Stimulated activated naive CD4-positive, alpha-beta T cell (primary cell): Measurements from ENCODE around the gene DLD.
"Not testable (repeated sequence)": the region's sequence is repeated elsewhere in the genome, so short reads cannot be mapped to it uniquely, and the experiment has no call there.

Source experiments
- DNase-seq, 6 experiments: peaks; one replicate each; lab custom pipeline; 2025; lab: John Stamatoyannopoulos, UW

The DLD gene

DNA sequence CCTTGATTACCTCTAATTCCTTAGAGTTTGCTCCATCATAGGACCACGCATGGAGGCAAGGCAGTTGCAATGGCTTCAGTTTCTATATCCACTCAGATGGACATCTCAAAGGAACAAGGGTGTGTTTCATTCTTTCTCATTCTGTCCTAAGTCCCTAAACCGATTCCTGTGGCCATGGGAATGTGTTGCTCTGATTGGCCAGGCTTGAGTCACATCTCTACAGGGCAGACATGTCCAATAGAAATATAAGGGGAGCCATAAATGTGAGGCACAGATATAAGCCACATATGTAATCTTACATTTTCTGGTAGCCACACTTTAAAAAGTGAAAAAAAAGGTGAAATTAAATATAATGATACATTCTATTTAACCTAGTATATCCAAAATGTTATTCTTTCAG, 16.9 kb upstream of the DLD start:
- no peak for DNase-seq

DNA sequence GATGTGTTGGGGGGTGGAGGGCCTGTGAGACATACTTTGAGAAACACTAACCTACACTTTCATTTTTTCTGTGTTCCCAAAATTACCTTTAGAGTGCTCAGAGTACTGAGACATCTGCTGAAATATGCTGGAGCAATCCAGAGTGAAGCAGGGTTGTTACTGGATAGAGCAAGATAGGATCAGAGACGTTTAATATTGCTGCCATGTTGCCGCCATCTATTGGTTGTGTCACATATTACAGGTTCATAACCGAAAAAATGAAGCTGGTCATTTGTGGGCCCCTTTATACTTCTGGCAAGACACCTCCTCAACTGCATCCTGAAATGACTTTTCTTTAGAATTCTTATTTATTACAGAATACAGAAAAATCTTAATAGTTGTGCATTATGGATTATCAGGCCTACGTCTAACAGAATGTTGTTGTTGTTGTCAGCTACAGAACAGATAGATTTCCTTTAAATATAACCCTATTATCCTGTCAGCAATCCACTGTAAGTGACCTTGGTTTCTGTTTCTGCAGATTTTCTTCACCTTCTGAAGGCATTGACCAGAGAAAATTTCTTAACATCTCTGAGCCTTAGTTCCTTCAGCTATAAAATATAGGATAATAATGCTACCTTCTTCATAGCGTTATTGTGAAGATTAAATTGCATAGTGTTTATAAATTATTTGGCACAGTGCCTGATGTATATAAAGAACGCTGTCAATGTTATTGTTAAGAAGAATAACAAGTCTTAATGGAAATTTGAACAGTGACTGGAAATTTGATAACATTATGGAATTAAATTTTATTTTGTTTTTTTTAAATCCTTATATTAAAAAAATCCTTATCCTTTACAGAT, 16.2 kb upstream of the DLD start:
- DNase-seq: peak in 3 of 6 experiments; percentile 17 to 56 (median 41)

DNA sequence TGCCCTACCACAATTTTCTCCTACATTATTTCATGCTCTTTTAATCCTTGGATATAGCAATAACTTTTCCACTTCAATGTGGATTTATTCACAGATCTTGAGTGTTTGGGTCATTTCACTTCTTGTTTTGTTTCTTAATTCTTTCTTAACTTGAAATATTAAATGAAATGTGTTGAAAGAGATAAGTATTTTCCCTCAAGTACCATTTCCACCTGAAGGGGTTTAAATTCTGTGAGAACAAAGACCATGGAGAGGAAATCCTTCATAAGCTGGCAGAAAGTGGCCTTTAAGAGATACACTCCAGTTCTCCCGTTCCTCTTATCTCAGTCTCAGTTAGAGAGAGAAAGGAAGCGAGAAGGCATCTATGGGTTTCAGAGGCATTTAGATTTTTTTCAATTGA, 14.1 kb upstream of the DLD start:
- DNase-seq: no peak

DNA sequence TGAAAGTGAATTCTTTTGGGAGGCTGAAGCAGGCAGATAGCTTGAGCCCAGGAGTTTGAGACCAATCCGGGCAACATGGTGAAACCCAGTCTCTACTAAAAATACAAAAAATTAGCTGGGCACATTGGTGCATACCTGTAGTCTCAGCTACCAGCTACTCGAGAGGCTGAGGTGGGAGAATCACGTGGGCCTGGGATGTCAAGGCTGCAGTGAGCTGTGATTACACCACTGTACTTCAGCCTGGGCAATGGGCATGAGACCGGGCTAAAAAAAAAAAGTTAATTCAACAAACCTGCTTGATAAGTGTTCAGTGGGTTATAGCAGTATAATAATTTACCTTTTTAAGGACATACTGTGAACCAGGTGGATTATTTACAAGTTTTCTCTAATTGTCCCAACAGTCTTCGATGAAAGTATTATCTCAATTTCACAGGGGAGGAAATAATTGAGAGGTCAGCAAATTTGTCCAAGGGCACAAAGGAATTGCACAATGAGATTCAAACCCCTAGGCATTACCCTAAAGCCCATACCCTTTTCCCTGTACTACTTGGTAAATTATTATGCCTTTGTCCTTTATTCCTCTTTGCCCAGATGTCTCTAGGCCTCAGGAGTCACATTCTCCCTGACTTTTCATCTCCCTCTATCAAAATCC, 13.1 kb upstream of the DLD start:
- DNase-seq: no peak

DNA sequence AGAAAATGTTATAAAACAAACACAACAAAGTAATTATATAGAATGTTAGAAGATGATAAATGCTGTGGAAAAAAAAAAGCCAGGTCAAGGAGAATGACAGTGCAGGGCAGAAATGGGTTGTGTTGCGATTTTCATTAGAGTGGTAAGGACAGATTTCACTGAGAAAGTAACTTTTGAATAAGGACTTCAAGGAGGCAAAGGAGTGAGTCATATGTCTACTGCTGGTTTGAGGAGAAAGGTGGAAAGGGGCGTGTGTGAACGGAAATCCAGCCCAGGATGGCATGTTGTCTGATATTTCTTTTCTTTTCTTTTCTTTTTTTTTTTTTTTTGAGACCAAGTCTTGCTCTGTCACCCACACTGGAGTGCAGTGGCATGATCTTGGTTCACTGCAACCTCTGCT, 12.3 kb upstream of the DLD start:
- no peak for DNase-seq

DNA sequence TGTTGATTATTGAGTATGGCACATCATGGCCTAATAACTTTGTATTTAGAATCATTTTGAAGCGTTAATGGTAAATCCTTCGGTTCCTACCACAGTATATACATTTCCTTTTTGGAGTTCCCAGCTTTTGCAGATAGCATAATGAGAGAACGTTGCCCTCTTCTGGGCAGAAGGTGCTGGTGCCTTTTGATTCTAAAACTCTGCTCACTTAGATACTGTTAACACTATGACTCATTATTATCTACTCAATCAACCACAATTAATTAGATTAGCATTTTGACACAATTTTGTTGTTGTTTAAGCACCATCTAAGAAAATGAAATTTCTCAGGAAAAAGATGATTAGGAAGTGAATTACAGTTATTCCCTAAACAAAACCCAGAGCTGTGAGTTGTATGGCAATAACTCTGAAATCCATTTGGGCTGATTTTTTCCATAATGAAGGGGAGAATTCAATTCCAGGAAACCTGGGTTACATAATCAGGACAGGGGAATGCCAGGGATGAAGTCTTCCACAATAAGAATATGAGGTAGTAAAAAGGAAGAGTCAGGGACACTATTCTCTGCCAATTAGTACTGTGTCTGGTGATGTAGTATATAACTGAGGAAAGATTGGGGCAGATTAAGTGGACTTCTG, 11.5 kb upstream of the DLD start:
- peak in 2 of 6 experiments; percentile 33 to 49 for DNase-seq

DNA sequence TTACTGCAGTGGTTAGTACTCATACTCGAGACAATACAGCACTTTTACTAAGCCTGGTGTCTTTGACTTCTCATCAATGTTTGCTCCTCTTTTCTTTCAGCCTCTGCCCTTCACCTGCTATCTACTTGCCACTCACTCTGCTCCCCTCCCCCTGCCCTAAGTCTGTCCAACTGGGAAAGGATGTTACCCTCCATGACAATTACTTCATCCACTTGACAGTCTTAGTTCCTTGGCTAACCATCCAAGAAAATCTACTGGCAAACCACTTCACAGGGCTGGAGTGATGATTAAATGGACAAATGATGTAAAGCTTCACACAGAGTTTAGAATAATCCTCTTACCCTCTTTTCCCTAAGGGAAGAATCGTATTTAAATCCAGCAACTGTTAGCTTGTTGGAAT, 8.2 kb upstream of the DLD start:
- DNase-seq: no peak

DNA sequence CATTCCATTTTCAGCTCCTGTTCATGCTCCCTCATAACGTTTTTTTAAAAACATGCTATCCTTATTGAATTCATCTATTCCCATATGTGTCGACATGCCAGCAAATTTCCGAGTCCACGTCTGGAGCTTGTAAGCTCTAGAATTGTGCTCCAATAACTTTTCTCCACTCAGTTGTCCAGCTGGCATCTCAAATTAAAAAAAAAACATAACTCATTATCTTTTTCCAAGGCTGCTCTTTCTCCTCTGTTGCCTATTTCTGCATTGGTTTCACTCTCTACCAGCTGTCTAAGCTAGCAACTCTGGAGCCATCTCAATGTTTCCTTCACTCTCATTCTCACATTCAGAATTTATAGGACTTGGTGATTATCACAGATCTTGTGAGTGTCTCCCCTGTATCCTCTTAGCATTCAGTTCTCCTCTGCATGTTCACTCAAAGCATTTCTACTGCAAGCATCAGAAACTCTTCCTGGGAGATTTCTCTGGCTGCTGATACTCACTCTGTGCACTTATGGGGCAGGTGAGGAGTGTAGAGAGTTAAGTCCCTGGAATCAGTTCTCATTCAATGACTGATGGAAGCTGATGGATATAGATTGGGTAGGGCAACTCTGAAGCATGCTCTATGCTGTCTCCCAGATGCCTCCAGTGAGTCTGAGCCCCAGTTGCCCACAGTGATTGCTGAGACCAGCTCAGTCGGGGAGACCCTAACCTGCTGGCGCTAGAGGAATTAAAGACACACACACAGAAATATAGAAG, 6.7 kb upstream of the DLD start:
- DNase-seq: no peak

DNA sequence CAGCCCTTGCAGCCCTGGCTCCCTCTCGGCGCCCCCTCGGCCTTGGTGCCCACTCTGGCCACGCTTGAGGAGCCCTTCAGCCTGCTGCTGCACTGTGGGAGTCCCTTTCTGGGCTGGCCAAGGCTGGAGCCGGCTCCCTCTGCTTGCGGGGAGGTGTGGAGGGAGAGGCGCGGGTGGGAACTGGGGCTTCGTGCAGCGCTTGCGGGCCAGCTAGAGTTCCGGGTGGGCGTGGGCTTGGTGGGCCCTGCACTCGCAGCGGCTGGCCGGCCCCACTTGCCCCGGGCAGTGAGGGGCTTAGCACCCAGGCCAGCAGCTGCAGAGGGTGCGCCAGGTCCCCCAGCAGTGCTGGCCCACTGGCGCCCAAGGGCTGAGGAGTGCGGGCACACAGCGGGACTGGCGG, 3.2 kb upstream of the DLD start:
- not testable (repeated sequence) for DNase-seq

DNA sequence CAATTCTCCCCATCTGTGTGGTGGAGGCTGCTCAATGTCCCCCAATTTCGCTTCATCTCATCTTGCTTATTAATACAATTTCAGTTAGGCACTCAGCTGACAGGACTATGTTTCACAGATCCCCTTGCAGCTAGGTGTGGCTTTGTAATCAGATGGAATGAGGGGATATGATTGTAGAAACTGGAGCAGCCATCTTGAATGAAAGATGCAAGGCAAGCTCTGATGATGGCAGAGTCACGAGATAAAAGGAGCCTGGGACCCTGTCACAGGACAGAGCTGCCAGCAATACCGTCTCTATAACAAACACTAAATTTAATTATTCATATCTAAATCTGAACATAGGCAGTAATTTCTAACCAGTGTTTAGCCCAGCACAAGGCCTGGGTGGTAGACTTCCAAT, 991 bp upstream of the DLD start:
- DNase-seq: no peak

DNA sequence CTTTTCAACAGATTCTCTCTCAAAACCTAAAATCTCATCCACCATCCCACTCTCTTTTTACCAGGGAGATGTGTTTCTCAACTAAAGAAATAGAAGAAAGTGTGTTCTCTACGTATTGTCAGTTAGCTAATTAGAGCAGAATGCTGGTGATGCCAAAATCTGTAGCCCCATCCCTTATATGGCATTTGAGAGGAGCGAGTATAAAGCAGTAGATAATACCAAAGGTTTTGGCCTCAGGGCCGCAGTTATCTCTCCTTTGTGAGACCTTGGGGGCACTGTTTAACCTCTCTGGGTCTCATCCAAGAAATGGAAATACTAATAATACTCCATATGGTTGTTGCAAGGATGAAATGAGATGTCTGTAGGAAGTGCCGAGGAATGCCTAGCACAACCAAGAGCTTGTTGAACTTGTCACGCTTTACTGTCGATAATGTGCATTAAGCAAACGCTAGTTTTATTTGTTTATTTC, 456 bp upstream of the DLD start:
- DNase-seq: no peak

DNA sequence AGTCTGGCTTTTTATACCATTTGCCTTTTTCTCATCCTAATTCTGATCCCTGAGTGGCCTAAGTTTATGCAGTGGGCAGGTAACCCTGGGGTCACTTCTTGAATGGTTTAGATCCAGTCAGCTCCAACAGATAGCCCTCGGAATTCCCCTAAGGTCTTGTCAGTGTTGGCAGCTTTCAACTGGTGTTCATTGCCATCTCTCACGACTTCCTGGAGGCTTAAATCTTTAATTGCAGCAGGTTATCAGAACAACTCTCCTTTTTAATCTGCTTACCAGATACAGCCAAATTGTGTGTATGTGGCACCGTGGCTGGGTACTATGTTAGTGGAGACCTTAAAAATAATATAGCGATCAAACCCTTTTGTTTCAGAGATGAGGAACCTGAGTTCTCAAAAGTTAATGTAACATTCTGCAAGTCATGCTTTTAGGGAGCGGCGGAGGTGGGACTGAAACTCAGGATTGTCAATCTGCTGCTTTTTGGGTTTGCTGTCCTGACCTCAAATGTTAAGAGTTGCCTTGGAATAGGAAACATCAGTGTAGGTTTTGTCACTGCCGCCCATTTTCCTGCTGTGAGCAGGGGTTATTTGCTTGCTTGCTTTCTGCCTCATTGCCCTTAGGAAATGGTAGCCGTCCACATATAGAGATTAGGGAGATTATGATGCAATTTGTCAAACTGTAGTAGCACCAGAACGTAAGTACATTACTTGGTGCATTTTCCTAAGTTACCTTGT, 818 bp downstream of the DLD start:
- DNase-seq: peak in 2 of 6 experiments; percentile 23 to 38

DNA sequence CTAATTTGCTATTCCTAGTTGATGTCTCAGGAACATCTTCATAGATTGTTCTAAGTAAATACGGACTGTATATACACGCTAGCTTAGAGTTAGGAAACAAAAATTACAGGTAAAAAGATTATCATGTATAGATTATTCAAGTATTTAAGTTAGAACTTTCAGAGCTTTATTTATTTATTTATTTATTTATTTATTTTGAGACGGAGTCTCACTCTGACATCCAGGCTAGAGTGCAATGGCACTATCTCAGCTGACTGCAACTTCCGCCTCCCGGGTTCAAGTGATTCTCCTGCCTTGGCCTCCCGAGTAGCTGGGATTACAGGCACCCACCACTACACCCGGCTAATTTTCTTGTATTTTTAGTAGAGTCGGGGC, 1.4 kb downstream of the DLD start:
- DNase-seq: not testable (repeated sequence)

DNA sequence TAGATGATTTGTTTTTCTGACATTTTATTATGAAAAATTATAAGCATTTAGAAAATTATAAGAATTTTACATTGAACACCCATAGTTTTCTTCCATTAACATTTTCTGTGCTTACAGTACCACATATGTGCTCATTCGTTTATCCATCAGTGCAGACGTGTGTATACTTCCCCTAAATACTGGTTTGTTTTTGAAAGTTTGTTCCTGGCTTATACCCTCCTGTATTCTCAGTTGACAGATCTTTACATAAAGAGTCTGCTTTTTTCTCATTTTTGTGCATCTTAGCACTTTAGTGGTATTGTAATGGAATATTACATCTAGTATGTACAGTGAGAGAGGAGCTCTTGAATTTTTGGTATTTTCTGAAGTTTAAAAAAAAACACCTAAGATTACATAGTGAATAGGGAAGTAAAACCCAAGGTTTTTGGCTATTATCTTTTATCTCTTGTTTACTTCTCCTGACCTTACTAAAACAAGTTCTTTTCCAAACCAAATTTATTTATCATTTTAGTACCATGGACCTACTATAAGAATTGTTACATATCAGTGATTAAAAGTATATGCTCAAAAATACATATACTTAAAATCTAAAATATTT, 8.1 kb downstream of the DLD start:
- no peak for DNase-seq

DNA sequence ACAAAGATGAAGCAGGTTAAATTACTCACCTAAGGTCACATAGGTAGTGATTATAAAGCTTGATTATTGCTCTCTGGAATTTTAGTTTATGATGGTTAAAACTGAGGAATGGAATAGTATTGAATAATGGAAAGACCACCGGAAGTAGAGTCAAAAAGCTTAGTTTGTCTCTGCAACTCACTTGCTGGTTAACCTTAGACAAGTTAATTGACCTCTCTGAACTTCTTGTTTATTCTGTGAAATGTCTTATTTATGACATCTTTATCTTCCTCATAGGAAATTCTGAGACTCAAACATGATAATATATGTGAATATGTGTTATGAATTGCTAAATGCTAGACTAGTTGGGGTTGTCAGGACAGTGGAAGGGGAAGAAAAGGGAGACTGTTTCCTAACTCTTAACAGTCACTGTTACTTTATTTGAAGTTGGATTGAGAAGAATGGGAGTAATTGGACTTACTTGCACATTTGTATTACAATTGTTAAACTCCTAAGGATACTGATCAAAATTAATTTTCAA, 9.6 kb downstream of the DLD start:
- no peak for DNase-seq

DNA sequence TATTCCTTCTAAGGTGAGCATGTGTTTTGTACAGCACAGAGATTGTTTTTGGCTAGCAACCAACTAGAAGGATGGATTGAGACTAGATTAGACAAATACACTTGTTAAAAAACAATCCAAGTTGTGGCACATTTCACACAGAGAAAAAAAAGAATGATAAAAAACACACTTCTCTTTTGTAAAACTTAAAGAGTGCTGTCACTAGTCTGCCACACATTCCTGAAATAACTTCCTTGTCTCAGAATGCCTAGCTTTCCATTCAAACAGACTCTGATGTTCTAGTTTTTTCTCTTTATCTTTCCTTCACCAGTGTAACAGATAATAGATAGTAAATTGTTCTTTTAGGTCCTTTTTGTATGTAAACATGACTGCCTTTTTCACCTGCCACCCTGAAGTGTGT, 11.4 kb downstream of the DLD start:
- DNase-seq: no peak

DNA sequence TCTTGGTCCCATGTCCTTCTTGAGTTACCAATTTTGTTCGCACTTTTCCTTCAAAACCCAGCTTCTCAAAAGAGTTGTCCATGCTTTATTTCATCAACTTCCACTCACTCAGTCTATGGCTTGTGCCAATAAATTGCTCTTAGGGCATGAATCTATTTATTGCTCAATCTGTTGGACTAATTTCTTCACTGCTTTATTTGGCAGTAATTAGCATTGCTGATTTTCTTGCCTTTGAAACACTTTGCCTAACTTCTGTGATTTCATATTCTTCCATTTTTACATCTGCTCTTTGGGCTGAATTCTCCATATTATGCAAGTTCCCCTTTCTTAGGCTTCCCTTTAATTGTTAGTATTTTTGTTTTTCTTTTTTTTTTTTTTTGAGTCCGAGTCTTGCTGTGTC, 16.8 kb downstream of the DLD start:
- DNase-seq: no peak

DNA sequence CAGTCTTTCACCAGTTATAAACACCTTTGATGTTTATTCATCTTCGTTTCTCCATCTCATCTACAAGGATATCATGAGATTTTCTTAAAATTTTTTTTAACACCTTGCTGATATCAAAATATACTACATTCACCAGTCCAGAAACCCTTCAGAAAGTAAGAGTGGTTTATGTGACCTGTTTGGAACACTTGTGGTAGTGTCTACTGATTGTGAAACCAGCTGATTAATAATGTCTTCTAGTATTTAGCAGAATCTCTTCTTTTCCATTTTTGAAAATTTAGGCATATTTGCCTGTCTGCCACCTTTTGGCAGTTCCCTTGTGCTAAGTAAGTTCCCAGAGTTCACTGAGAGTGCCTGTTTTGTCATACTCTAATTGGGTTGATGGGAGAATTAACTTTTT, 18.5 kb downstream of the DLD start:
- no peak for DNase-seq

DNA sequence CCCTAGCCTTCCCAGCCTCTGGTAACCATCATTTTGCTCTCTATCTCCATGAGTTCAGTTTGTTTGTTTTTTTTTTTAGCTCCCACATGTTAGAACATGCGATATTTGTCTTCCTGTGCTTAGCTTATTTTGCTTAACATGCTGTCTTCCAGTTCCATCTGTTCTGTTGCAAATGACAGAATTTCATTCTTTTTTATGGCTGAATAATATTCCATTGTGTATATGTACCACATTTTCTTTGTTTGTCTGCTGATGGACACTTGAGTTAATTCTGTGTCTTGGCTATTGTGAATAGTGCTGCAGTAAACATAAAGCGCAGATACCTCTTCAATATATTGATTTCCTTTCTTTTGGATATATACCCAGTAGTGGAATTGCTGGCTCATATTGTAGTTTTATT, 21.0 kb downstream of the DLD start:
- no peak for DNase-seq

DNA sequence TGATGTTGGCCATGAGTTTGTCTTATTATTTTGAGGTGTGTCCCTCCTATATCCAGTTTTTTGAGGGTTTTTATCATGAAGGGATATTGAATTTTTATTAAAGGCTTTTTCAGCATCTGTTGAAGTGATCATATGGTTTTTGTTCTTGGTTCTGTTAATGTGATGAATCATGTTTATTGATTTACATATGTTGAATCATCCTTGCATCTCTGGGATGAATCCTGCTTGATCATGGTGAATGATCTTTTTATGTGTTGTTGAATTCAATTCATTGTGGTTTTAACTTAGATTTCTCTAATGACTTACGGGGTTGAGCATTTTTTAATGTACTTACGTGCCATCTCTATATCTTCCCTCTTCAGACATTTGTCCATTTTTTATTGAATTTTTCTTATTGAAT, 22.9 kb downstream of the DLD start:
- no peak for DNase-seq

DNA sequence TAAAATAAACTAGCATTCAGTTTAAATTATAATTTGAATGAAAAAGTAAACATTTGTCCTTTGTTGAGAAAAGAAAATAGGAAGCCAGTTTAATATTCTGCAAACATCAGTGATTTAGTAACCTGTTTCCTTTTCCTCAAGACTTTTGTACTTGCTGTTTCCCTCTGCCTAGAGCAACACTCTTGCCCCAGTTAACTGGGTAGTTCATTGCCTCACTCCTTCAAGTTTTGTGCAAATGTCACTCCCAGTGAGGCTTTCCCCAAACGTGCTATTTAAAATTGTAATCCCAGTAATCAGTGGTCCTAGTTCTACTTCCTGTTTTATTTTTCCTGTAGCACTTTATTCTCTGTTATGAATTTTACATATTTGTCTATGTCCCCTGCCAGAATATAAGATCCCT, 23.8 kb downstream of the DLD start:
- DNase-seq: no peak
